ENCODE data around the gene ZNF26. TPM values are rescaled to one million over a fixed set of nuclear protein-coding genes. Genes with fewer than 3 reads are reported as not detected.
"Not testable (repeated sequence)": the region's sequence is repeated elsewhere in the genome, so short reads cannot be mapped to it uniquely, and the experiment has no call there.

Gene ZNF26
- 10.9 and 19.2 TPM in 2 replicates for polyA plus RNA-seq (2014; cell fraction: cytosol; rRNA removed)
- polyA plus RNA-seq (2014; cell fraction: nucleus; rRNA removed), result 18.5 and 27.8 TPM in 2 replicates

GRCh38 chr12:132986001-132986884 is at the start of gene ZNF26:
ZNF26 (plus strand) TSS chr12:132986367; CDS start chr12:132986841, 474 bp downstream.
- DNase-seq (ENCODE audit: low spot score), result peak; percentile 97

- not testable (repeated sequence) for DNase-seq (ENCODE audit: low spot score)
Observed at GRCh38 chr12:132936921-132937320, 49.2 kb upstream of the ZNF26 start.

GRCh38 chr12:132937476-132937875 is 48.7 kb upstream of the ZNF26 start:
- no peak for DNase-seq (ENCODE audit: low spot score)

- not testable (repeated sequence) for DNase-seq (ENCODE audit: low spot score)
Observed at GRCh38 chr12:132938807-132939206, 47.4 kb upstream of the ZNF26 start.

- no peak for DNase-seq (ENCODE audit: low spot score)
Observed at GRCh38 chr12:132940071-132940719, 46.0 kb upstream of the ZNF26 start.

GRCh38 chr12:132941336-132941954 is 44.7 kb upstream of the ZNF26 start:
- DNase-seq (ENCODE audit: low spot score), result no peak

- DNase-seq (ENCODE audit: low spot score), result no peak
Observed at GRCh38 chr12:132942611-132943010, 43.6 kb upstream of the ZNF26 start.

- no peak for DNase-seq (ENCODE audit: low spot score)
Observed at GRCh38 chr12:132945806-132946205, 40.4 kb upstream of the ZNF26 start.

GRCh38 chr12:132946246-132946820 is 39.8 kb upstream of the ZNF26 start:
- DNase-seq (ENCODE audit: low spot score), result no peak

GRCh38 chr12:132948146-132949066 is 37.8 kb upstream of the ZNF26 start:
- no peak for DNase-seq (ENCODE audit: low spot score)

- no peak for DNase-seq (ENCODE audit: low spot score)
Observed at GRCh38 chr12:132949936-132950837, 36.0 kb upstream of the ZNF26 start.

GRCh38 chr12:132950844-132951535 is 35.2 kb upstream of the ZNF26 start:
- no peak for DNase-seq (ENCODE audit: low spot score)

- no peak for DNase-seq (ENCODE audit: low spot score)
Observed at GRCh38 chr12:132951649-132952048, 34.5 kb upstream of the ZNF26 start.

GRCh38 chr12:132952371-132953162 is 33.6 kb upstream of the ZNF26 start:
- no peak for DNase-seq (ENCODE audit: low spot score)

- DNase-seq (ENCODE audit: low spot score), result no peak
Observed at GRCh38 chr12:132953163-132953425, 33.1 kb upstream of the ZNF26 start.

- DNase-seq (ENCODE audit: low spot score), result no peak
Observed at GRCh38 chr12:132953771-132954170, 32.4 kb upstream of the ZNF26 start.

GRCh38 chr12:132954471-132955048 is 31.6 kb upstream of the ZNF26 start:
- DNase-seq (ENCODE audit: low spot score), result peak; percentile 28
